ENCODE results near the gene HPSE2.

The HPSE2 gene

DNA sequence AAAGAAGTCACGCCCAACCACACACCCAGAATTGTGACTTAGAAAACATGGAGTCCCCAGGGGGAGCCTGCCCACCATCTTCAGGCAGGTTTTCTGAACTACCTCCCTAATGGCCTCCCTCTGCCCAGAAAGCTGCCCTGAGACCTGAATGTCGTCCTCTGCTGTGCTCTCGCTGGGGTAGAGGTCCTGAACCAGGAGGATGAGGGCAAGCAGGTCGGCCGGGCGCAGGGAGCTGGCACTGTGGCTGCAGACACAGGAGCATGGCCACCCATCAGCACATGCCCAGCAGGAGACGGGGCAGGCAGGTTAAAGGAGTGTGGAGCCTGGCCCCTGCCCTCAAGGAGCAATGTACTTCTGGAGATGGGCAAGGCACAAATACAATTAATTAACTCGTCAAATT lies 805.2 kb downstream of the HPSE2 start:
- Mint-ChIP-seq H3K27ac (no peak overlapping the region), H3K4me1 (ENCODE audit: low read depth) (no peaks in the 10 kb centered on the region), H3K36me3 (ENCODE audit: low read depth) (peaks cover 35% of the 10 kb centered on the region), H3K9me3 (peaks cover 9% of the 10 kb centered on the region), H3K4me3 (no peak overlapping the region), H3K27me3 (ENCODE audit: low read depth) (no peaks in the 10 kb centered on the region)

DNA sequence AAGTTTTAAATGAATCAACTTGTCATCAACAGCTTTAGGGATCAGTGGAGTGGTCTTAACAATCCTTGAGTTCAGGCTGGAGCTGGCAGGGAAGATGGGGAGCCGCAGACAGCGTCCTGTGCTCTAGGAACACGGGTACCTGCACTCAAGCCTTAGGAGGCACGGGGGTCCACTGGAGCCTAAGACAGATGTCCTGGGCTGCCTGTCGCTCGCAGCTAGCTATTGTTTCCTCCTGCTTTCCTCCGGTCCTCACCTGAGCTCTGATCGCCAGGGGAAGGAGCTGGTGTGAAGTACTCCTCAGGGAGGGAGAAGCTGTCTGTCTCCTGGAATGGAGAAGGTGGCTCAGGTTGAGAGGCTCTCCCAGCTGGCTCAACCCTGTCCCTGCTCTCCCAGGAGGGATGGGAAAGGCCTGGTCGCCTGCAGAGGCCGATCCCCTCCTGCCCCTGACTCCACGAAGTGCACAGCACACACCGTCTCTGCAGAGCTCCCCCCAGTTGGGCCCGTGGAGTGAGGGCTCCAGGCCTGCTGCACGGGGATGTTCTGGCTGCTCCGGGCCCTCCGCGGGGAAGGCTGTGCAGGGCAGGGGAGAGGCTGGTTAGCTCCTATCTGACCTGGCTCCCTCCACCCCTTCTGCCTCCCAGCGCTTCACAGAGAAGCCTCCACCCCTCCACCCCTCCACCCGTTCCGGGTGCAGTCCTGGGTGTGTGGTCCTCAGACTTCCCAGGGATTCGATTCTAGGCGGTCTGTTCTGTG lies 806.2 kb downstream of the HPSE2 start:
- Mint-ChIP-seq H3K27me3 (ENCODE audit: low read depth) (no peaks in the 10 kb centered on the region), H3K4me3 (no peak overlapping the region), H3K27ac (no peak overlapping the region), H3K36me3 (ENCODE audit: low read depth) (peaks cover 28% of the 10 kb centered on the region), H3K9me3 (peaks cover 9% of the 10 kb centered on the region), H3K4me1 (ENCODE audit: low read depth) (no peaks in the 10 kb centered on the region)

DNA sequence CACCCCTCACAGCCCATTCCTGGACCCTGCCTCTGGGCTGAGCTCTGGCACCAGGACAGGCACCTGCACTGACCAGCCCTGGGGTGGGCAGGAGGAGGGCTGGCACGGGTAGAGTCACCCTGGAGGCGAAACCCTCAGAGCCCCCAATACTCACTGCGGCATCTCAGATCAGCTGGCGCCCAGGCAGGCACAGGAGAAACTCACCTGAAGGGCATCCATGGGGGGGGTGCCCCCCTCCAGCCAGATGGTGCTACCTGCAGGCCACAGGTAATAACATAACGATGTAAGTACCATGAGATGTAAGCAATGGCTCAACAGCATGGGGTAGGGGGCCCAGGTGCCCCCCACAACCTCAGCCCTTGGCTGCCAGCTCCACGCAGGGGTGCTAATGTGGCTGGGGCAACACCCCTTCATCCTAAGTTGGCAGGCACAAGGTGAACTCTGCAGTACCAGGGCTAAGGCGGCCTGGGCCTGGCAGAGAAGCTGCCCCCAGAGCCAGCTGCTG lies 808.6 kb downstream of the HPSE2 start:
- Mint-ChIP-seq H3K36me3 (ENCODE audit: low read depth) (peaks cover 20% of the 10 kb centered on the region), H3K27me3 (ENCODE audit: low read depth) (no peaks in the 10 kb centered on the region), H3K9me3 (peaks cover 3% of the 10 kb centered on the region), H3K4me1 (ENCODE audit: low read depth) (no peaks in the 10 kb centered on the region), H3K27ac (no peak overlapping the region), H3K4me3 (no peak overlapping the region)

DNA sequence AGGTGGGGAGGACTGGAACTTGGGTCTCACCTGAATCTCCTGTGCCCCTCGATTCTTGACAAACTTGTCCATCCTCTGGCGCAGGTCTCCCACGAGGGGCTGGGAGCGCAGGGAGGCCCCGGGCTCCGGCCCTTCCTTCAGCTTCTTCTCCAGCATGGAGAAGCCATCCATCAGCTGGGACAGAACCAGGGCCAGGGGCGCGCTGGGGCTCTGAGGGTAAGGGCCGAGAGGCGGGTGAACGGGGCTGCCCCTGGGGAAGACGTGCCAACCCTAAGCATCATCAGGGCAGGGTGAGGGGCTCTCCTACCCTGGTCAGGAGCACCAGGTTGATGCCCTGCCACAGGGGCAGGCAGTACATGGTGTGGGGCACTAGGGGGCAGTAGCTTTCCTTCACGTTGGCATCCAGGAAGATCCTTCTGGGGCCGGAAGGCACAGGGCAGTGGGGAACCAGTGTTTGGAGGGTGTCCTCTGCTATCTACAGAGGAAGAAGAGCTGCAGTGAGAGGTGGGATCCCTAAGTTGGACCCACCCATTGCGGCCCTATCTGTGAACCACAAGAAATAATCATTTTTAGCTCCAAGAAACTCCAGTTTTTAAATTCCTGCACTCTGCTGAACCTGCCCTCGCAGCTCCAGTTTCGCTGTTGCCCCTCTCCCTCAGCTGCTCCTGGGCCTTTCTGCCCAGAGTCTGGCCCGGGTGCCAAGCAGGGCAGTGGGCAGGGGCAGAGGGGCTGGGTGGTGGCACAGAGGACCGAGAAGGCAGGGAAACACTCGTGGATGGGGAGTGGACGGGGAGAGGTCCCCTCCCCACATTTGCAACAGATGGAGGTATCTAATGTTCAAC lies 809.9 kb downstream of the HPSE2 start:
- no peaks in the 10 kb centered on the region for H3K9me3 Mint-ChIP-seq
- H3K36me3 Mint-ChIP-seq (ENCODE audit: low read depth) = peaks cover 11% of the 10 kb centered on the region
- no peak overlapping the region for H3K27ac Mint-ChIP-seq
- H3K27me3 Mint-ChIP-seq (ENCODE audit: low read depth) = no peaks in the 10 kb centered on the region
- no peak overlapping the region for H3K4me3 Mint-ChIP-seq
- no peaks in the 10 kb centered on the region for H3K4me1 Mint-ChIP-seq (ENCODE audit: low read depth)

DNA sequence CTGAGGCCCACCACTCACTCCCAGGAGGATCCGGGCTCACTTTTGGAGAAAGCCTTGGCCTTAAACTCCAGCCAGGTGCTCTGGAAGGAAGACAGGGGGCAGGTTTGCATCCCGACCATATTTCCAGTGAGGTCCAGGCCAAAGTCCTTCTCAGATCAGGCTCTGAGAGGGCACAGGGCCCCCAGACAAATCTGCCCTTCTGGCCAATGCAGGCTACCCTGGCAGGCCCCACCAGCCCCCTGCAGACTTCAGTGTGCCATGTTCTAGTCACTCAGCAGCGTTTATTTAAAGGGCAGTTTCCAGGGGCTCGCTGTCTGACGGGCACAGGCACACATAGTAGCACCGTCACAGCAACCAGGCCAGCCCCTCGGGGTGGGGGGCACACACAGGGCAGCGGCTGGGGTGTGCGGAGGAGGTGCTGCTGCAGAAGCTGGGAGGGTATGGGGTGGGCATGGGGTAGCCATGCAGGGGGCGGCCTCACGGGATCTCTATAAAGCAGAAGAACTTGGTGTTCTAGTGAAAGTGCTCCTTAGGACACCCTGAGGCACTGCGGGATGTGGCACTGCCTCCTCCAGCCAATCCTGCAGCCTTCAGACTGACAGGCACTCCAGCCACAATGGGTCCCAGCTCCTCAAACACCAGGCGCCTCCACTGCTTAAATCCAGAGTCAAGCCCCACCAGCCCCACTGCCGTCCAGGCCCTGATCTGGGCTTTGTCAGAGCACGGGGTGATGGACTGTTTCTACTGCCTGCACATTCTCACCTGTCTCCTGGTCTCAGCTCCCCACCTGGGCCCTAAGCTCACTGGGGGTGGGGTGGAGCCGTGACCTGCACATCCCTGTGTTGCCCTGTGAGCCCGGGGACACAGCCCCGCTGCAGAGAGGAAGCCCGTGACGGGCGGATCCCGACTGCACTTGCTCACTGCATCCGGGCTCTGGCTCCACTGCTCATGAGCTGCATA lies 811.1 kb downstream of the HPSE2 start:
- Mint-ChIP-seq H3K4me3 (no peak overlapping the region), H3K36me3 (ENCODE audit: low read depth) (peaks cover 8% of the 10 kb centered on the region), H3K27ac (no peak overlapping the region), H3K4me1 (ENCODE audit: low read depth) (no peaks in the 10 kb centered on the region), H3K9me3 (no peaks in the 10 kb centered on the region), H3K27me3 (ENCODE audit: low read depth) (no peaks in the 10 kb centered on the region)

DNA sequence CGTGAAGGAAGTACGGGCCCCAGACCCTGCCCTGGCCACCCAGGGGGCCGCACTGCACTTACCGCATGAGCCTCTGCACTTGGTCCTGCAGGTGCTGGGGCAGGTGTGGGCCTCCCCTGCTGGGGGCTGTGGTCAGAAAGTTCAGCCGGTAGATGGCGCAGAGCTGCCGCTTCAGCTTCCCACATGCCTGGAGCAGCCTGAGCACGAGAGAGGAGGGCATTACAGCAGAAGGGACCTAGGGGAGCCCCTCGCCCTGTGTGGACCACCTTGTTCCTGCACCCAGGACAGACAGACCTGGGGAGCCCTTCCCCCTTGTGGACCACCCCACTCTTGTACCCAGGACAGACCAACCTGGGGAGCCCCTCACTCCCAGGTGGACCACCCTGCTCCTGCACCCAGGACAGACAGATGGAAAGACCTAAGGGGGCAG lies 811.9 kb downstream of the HPSE2 start:
- Mint-ChIP-seq H3K4me3 (no peak overlapping the region), H3K4me1 (ENCODE audit: low read depth) (no peaks in the 10 kb centered on the region), H3K9me3 (no peaks in the 10 kb centered on the region), H3K27ac (no peak overlapping the region), H3K36me3 (ENCODE audit: low read depth) (peaks cover 13% of the 10 kb centered on the region), H3K27me3 (ENCODE audit: low read depth) (no peaks in the 10 kb centered on the region)

DNA sequence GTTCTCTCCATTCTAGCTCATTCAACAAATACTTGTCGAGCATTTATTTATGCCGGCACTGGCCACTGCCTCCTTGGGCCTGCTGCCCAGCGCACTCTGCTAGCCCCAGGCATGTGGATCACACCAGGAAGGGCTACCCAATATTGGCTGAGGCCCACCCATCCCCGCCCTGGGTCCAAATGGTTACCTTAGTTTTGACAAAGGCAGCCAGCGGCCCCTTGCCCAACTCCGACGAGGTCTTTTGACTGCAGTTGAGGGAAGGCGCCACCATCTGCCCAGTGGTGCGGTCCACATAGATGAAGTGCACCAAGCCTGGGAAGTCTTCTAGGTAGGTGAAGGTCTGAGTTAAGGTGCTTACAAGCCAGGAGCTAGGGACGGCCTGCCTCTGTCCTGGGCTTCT lies 813.5 kb downstream of the HPSE2 start:
- Mint-ChIP-seq H3K4me3 (no peak overlapping the region), H3K9me3 (no peaks in the 10 kb centered on the region), H3K27ac (no peak overlapping the region), H3K36me3 (ENCODE audit: low read depth) (peaks cover 13% of the 10 kb centered on the region), H3K27me3 (ENCODE audit: low read depth) (no peaks in the 10 kb centered on the region), H3K4me1 (ENCODE audit: low read depth) (no peaks in the 10 kb centered on the region)

DNA sequence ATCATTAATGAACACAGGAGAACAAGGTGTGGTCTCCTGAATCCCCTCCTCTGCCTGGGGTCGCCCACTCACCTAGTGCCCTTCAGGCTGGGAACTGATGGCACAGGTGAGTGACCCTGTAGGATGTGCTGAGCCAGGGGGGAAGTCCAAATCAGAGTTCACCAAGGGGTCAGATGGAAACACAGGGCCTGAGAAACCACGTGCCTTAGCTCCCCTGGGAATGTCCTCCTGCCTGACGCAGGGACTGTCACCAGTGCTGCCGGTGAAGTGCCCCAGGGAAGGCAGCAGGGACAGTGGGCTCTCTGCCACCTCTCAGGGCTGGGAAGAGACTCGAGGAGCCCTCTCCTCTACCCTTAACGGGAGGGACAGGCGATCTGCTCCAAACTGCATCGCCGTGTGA lies 814.9 kb downstream of the HPSE2 start:
- H3K4me3 Mint-ChIP-seq = no peak overlapping the region
- peaks cover 13% of the 10 kb centered on the region for H3K36me3 Mint-ChIP-seq (ENCODE audit: low read depth)

DNA sequence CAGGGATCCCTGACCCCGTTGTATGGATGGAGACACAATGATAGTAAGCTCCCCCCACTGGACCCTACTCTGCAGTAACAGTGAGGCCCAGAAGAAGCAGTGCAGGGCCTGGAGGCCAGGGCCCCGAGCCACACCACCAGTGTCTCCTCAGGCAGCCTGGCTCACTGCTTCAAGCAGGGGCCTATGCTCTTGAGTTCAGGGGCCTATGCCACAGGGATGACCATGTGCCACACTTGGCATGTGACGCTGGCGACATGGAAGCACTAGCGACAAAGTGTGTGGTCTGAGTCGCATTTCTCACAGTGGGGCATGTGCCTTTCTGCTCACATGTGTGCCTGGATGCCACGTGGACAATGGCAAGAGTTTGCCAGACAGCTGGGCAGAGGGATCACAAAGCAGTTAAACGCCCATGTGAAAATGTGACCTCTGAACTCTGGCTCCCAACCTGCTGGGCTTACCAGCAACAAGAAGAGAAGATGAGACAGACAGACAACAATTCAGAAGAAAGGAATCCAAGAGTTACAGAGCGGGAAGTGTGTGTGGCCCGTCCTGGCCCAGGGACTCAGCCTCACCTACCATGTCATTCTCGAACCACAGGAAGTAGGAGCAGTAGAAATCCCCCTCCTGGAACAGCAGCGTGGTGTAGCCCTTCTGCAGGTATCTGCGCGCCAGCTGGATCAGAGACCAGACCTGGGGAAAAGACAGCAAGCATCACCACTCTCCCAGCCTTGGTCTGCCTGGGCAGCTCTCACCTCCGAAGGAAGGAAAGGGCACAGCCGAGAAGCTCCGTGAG lies 816.0 kb downstream of the HPSE2 start:
- Mint-ChIP-seq H3K4me1 (ENCODE audit: low read depth) (peaks cover 4% of the 10 kb centered on the region), H3K36me3 (ENCODE audit: low read depth) (peaks cover 13% of the 10 kb centered on the region), H3K9me3 (no peaks in the 10 kb centered on the region), H3K27ac (no peak overlapping the region), H3K27me3 (ENCODE audit: low read depth) (no peaks in the 10 kb centered on the region), H3K4me3 (no peak overlapping the region)

More for the DNA sequence above, 814.9 kb downstream of the HPSE2 start:
- H3K27me3 Mint-ChIP-seq (ENCODE audit: low read depth) = no peaks in the 10 kb centered on the region
- H3K4me1 Mint-ChIP-seq (ENCODE audit: low read depth) = no peaks in the 10 kb centered on the region
- H3K27ac Mint-ChIP-seq = no peak overlapping the region
- no peaks in the 10 kb centered on the region for H3K9me3 Mint-ChIP-seq

DNA sequence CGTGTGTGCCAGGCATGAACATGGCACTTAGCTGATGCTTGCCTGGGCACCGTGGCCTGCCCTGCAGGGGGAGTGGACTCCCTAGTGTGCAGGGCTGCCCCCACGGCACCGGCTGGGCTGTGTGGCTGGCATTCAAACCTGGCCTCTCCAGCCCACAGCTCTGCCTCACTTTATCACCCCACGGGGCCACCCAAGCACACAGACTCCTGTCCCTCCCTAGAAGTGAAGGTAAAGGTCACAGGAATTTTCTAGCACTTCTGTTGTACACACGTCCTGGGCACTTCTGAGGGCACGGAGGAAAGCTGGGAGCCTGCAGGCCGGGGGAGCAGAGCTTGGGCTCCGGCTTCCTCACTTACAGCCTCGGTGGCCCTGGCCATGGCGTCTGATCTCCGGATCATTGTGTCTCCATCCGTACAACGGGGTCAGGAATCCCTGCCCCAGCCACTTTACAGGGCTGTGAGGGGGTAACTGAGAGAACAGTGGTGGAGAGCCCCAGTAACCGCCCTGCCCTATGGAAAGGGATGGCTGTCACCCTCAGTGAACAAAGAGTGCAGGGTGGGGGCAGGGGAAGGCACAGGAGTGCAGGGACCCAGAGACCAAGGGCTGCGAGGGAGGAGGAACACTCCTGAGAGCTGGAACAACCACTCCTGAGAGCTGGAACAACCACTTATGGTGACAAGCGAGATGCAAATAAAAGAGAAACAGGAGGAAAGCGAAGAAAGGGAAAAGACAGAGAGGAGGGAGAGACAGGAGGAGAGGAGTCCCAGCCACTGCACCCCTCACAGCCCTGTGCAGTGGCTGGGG lies 816.8 kb downstream of the HPSE2 start:
- Mint-ChIP-seq H3K9me3 (no peaks in the 10 kb centered on the region), H3K27ac (no peak overlapping the region), H3K4me3 (no peak overlapping the region), H3K36me3 (ENCODE audit: low read depth) (peaks cover 13% of the 10 kb centered on the region), H3K4me1 (ENCODE audit: low read depth) (peaks cover 7% of the 10 kb centered on the region), H3K27me3 (ENCODE audit: low read depth) (no peaks in the 10 kb centered on the region)

DNA sequence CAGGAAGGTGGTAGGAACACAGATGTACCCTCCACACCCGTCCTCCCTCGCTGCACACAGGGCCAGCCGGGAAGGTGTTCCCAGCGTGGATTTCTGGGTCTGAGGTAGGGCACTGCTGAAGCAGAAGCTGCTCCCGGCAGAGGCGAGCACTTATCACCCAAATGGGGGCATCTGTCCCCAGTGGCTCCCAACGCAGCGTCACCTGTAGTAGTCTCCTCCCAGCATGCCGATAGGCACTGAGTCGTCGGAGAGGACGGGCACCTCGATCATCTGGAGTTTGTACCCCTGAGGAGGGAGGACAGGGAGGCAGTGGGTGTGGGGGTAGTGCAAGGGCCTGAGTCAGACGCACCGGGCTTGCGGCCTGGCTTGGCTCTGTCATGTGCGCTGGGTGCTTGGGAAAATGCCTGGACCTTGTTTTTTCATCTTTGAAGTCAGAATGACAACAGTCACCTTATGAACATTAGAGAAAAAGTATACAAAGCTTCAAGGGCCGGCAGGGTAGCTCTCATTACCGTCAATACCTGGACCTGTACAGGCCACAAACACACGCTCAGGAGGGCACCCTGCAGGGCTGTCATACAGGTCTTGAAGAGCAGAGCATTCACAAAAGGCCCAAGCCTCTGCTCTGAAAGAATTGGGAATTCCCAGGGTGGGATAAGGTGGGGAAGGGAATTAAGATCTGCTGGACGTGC lies 817.5 kb downstream of the HPSE2 start:
- peaks cover 13% of the 10 kb centered on the region for H3K36me3 Mint-ChIP-seq (ENCODE audit: low read depth)
- H3K27me3 Mint-ChIP-seq (ENCODE audit: low read depth) = no peaks in the 10 kb centered on the region
- H3K9me3 Mint-ChIP-seq = no peaks in the 10 kb centered on the region
- H3K4me1 Mint-ChIP-seq (ENCODE audit: low read depth) = peaks cover 7% of the 10 kb centered on the region
- no peak overlapping the region for H3K4me3 Mint-ChIP-seq
- no peak overlapping the region for H3K27ac Mint-ChIP-seq

DNA sequence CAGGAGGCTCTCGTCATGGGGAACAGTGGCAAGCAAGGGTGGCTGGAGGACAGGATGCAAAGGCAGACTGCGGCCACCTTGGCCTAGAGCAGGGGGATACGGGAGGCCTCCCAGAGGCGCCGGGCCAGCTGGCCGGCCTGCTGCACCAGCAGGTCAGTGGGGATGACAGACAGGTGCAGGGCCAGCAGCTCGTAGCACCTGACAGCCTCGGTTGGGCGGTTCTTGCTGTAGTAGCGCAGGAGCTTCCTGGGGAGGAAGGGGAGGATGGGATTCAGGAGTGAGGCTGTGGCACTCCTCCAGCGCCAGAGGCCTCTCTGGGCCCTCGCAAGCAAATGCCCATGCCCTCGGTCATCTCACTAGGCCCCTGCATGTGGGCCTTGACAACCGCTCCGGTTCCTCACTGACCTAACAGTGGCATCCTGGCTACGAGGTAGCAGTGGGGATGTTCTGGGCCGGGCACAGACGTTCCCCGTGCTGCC lies 818.1 kb downstream of the HPSE2 start:
- Mint-ChIP-seq H3K27ac (no peak overlapping the region), H3K4me3 (no peak overlapping the region), H3K9me3 (no peaks in the 10 kb centered on the region), H3K36me3 (ENCODE audit: low read depth) (peaks cover 11% of the 10 kb centered on the region), H3K4me1 (ENCODE audit: low read depth) (peaks cover 7% of the 10 kb centered on the region), H3K27me3 (ENCODE audit: low read depth) (no peaks in the 10 kb centered on the region)

All from T-helper 1 cell treated with Interleukin-12 subunit alpha and Interleukin-12 subunit beta and Interleukin-4 antibody, amounts not matched to agents 30 μg/mL and 1 μg/mL, for 36 hours (primary cell).